ENCODE data around the gene CD1B. TPM values are rescaled to one million over a fixed set of nuclear protein-coding genes. Genes with fewer than 3 reads are reported as not detected.
"Not testable (repeated sequence)": the region's sequence is repeated elsewhere in the genome, so short reads cannot be mapped to it uniquely, and the experiment has no call there.

Gene CD1B
- total and polyA plus RNA-seq, 4 donors, result not detected

DNA sequence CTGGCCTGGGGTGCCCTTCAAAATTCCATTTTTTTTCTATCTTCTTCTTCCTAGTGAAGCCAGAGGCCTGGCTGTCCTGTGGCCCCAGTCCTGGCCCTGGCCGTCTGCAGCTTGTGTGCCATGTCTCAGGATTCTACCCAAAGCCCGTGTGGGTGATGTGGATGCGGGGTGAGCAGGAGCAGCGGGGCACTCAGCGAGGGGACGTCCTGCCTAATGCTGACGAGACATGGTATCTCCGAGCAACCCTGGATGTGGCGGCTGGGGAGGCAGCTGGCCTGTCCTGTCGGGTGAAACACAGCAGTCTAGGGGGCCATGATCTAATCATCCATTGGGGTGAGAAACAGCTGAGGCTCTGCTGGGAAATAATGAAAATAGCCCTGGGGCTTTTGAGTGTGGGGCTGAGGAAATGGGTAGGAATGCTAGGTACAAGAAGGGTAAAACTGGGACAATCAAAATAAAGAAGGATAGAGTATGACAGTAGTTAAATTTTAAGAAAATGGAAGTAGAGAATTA is 24.5 kb upstream of the CD1B start:
- DNase-seq (ENCODE audit: low read depth in 4 of 6, low spot score in 6 of 6), result no peak
- 86% methylated on average over 10 of the region's 10 CpGs for WGBS (ENCODE audit: insufficient coverage)
- H3K4me3 ChIP-seq (ENCODE audit: low read depth, low read length), result no peak overlapping the region
- no peak overlapping the region for H3K27ac ChIP-seq (ENCODE audit: low read depth, low read length)
- no peaks in the 10 kb centered on the region for H3K27me3 ChIP-seq (ENCODE audit: control insufficient read depth, insufficient read depth, low read length)
- no peaks in the 10 kb centered on the region for H3K36me3 ChIP-seq (ENCODE audit: control insufficient read depth, insufficient read depth, low read length)
- H3K9me3 ChIP-seq (ENCODE audit: control insufficient read depth, insufficient read depth, low read length), result no peaks in the 10 kb centered on the region
- no peaks in the 10 kb centered on the region for H3K4me1 ChIP-seq (ENCODE audit: control insufficient read depth, insufficient read depth, low read length)

GRCh38 chr1:158354255-158354654 is 22.9 kb upstream of the CD1B start:
- Histone ChIP-seq H3K4me1 (ENCODE audit: control insufficient read depth, insufficient read depth, low read length) (no peaks in the 10 kb centered on the region), H3K9me3 (ENCODE audit: control insufficient read depth, insufficient read depth, low read length) (no peaks in the 10 kb centered on the region), H3K27ac (ENCODE audit: low read depth, low read length) (no peak overlapping the region), H3K27me3 (ENCODE audit: control insufficient read depth, insufficient read depth, low read length) (no peaks in the 10 kb centered on the region), H3K36me3 (ENCODE audit: control insufficient read depth, insufficient read depth, low read length) (no peaks in the 10 kb centered on the region), H3K4me3 (ENCODE audit: low read depth, low read length) (no peak overlapping the region)
- no peak for DNase-seq (ENCODE audit: low read depth in 4 of 6, low spot score in 6 of 6)
- WGBS (ENCODE audit: insufficient coverage), result 70% methylated on average over 2 of the region's 2 CpGs

DNA sequence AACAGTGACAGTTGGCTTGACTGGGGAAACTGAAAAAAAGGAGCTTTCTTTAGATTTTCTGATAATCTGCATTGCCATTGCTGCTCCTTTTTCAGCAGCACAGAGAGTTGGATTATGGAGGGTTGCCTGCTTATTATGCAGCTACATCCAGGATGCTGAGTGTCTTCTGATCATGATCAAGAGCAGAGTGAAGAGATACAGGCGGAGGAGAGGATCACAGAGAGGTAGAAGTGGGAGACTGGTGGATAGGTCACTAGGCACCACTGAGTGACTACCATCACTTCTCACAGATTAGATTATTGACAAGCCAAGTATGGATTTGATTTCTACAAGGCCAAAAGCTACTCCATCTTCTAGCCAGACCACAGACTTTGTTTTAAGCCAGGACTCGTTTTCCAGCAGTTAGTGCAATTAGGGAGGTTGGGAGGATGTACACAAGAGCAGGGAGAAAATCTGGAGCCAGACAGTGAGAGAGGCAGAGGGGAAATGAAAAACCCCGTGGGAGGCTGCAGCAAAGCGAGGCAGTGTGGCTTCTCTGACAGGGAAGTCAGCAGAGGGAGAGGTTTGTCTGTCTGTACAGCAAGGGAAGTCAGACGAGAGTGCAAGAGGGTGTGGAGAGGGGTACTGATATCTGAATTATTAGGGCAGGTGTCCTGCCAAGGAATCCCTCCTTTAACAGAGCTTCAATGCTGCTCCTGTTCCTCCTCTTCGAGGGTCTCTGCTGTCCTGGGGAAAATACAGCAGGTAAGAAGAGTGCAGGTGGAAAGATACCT is 22.2 kb upstream of the CD1B start, which contains the start of gene CD1E:
CD1E (plus strand) TSS at position 592 of the 773 bp plus-strand sequence; CDS start at position 687, 95 bp downstream.
- Histone ChIP-seq H3K27ac (ENCODE audit: low read depth, low read length) (no peak within 1 kb of the TSS), H3K27me3 (ENCODE audit: control insufficient read depth, insufficient read depth, low read length) (no peaks in the 10 kb centered on the region), H3K36me3 (ENCODE audit: control insufficient read depth, insufficient read depth, low read length) (no peaks in the 10 kb centered on the region), H3K4me1 (ENCODE audit: control insufficient read depth, insufficient read depth, low read length) (no peaks in the 10 kb centered on the region), H3K9me3 (ENCODE audit: control insufficient read depth, insufficient read depth, low read length) (no peaks in the 10 kb centered on the region), H3K4me3 (ENCODE audit: low read depth, low read length) (no peak within 1 kb of the TSS)
- 42% methylated on average over 3 of the region's 6 CpGs for WGBS (ENCODE audit: insufficient coverage)
- DNase-seq (ENCODE audit: low read depth in 4 of 6, low spot score in 6 of 6), result no peak

GRCh38 chr1:158348946-158349345 is 17.6 kb upstream of the CD1B start:
- H3K4me1 ChIP-seq (ENCODE audit: control insufficient read depth, insufficient read depth, low read length); DNase-seq (ENCODE audit: low read depth in 4 of 6, low spot score in 6 of 6); H3K27me3 ChIP-seq (ENCODE audit: control insufficient read depth, insufficient read depth, low read length); H3K9me3 ChIP-seq (ENCODE audit: control insufficient read depth, insufficient read depth, low read length); H3K27ac ChIP-seq (ENCODE audit: low read depth, low read length); H3K36me3 ChIP-seq (ENCODE audit: control insufficient read depth, insufficient read depth, low read length); H3K4me3 ChIP-seq (ENCODE audit: low read depth, low read length): not testable (repeated sequence)
- 96% methylated on average over 17 of the region's 24 CpGs for WGBS (ENCODE audit: insufficient coverage)

DNA sequence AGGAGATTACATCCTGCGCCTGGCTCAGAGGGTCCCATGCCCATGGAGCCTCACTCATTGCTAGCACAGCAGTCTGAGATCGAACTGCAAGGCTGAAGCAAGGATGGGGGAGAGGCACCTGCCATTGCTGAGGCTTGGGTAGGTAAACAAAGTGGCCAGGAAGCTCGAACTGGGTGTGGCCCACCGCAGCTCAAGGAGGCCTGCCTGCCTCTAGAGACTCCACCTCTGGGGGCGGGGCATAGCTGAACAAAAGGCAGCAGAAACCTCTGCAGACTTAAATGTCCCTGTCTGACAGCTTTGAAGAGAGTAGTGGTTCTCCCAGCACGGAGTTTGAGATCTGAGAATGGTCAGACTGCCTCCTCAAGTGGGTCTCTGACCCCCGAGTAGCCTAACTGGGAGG is 5.1 kb upstream of the CD1B start:
- 86% methylated on average over 6 of the region's 7 CpGs for WGBS (ENCODE audit: insufficient coverage)
- not testable (repeated sequence) for H3K4me1 ChIP-seq (ENCODE audit: control insufficient read depth, insufficient read depth, low read length); H3K27me3 ChIP-seq (ENCODE audit: control insufficient read depth, insufficient read depth, low read length); H3K4me3 ChIP-seq (ENCODE audit: low read depth, low read length); H3K27ac ChIP-seq (ENCODE audit: low read depth, low read length); DNase-seq (ENCODE audit: low read depth in 4 of 6, low spot score in 6 of 6); H3K36me3 ChIP-seq (ENCODE audit: control insufficient read depth, insufficient read depth, low read length); H3K9me3 ChIP-seq (ENCODE audit: control insufficient read depth, insufficient read depth, low read length)

DNA sequence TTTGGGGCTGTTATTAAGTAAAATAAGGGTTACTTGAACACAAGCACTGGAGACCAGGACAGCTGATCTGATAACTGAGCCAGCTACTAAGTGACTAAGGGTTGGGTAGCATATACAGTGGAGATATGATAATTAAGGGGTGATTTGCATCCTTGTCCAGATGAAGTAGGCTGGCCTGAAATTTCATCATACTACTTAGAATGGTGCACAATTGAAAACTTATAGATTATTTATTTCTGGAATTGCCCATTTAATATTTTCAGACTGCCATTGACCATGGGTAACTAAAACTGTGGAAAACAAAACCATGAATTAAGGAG is 3.8 kb upstream of the CD1B start:
- Histone ChIP-seq H3K36me3 (ENCODE audit: control insufficient read depth, insufficient read depth, low read length) (no peaks in the 10 kb centered on the region), H3K27ac (ENCODE audit: low read depth, low read length) (no peak overlapping the region), H3K9me3 (ENCODE audit: control insufficient read depth, insufficient read depth, low read length) (no peaks in the 10 kb centered on the region), H3K27me3 (ENCODE audit: control insufficient read depth, insufficient read depth, low read length) (no peaks in the 10 kb centered on the region), H3K4me3 (ENCODE audit: low read depth, low read length) (no peak overlapping the region), H3K4me1 (ENCODE audit: control insufficient read depth, insufficient read depth, low read length) (no peaks in the 10 kb centered on the region)
- no peak for DNase-seq (ENCODE audit: low read depth in 4 of 6, low spot score in 6 of 6)

DNA sequence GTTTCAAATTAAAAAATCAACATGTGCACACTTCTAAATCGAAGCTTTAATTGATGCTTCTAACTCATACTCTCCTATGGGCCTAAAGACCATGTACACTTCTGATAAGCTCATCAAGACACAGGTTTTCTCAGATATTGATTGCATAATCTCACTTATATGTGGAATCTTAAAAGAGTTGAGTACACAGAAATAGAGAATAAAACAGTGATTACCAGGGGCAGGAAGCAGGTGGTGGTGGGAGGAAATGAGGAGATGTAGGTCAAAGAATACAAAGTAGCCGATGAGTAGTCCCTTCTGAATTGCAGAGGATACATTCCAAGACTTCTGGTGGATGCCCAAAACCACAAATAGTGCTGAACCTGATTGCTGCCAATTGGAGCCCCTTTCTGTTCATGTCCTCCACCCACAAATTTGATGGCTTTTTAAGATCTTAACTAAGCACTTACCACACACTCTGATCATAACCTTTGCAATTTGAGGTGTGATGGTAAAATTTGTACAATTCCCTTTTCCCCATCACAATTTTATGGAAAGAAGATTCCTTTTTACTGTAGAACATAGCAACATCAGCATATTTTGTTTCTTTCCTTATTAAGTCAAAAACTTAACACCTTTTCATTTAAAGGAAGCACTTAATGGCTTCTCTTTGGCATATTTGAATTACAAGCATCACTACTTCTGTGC is 3.3 kb upstream of the CD1B start:
- H3K27me3 ChIP-seq (ENCODE audit: control insufficient read depth, insufficient read depth, low read length), result no peaks in the 10 kb centered on the region
- DNase-seq (ENCODE audit: low read depth in 4 of 6, low spot score in 6 of 6), result no peak
- no peaks in the 10 kb centered on the region for H3K9me3 ChIP-seq (ENCODE audit: control insufficient read depth, insufficient read depth, low read length)
- 80% methylated on average over 1 of the region's 2 CpGs for WGBS (ENCODE audit: insufficient coverage)
- no peak overlapping the region for H3K4me3 ChIP-seq (ENCODE audit: low read depth, low read length)
- H3K27ac ChIP-seq (ENCODE audit: low read depth, low read length), result no peak overlapping the region
- H3K4me1 ChIP-seq (ENCODE audit: control insufficient read depth, insufficient read depth, low read length), result no peaks in the 10 kb centered on the region
- H3K36me3 ChIP-seq (ENCODE audit: control insufficient read depth, insufficient read depth, low read length), result no peaks in the 10 kb centered on the region

- no peaks in the 10 kb centered on the region for H3K27me3 ChIP-seq (ENCODE audit: control insufficient read depth, insufficient read depth, low read length)
- no peak for DNase-seq (ENCODE audit: low read depth in 4 of 6, low spot score in 6 of 6)
- no peak overlapping the region for H3K27ac ChIP-seq (ENCODE audit: low read depth, low read length)
- no peaks in the 10 kb centered on the region for H3K4me1 ChIP-seq (ENCODE audit: control insufficient read depth, insufficient read depth, low read length)
- H3K9me3 ChIP-seq (ENCODE audit: control insufficient read depth, insufficient read depth, low read length), result no peaks in the 10 kb centered on the region
- H3K36me3 ChIP-seq (ENCODE audit: control insufficient read depth, insufficient read depth, low read length), result no peaks in the 10 kb centered on the region
- WGBS (ENCODE audit: insufficient coverage), result no CpG with 5 or more reads among the region's 8 CpGs
- no peak overlapping the region for H3K4me3 ChIP-seq (ENCODE audit: low read depth, low read length)
Observed at GRCh38 chr1:158333405-158334155, 2.2 kb upstream of the CD1B start.

- no peak for DNase-seq (ENCODE audit: low read depth in 4 of 6, low spot score in 6 of 6)
- Histone ChIP-seq H3K4me3 (ENCODE audit: low read depth, low read length) (no peak overlapping the region), H3K9me3 (ENCODE audit: control insufficient read depth, insufficient read depth, low read length) (no peaks in the 10 kb centered on the region), H3K27me3 (ENCODE audit: control insufficient read depth, insufficient read depth, low read length) (no peaks in the 10 kb centered on the region), H3K36me3 (ENCODE audit: control insufficient read depth, insufficient read depth, low read length) (no peaks in the 10 kb centered on the region), H3K4me1 (ENCODE audit: control insufficient read depth, insufficient read depth, low read length) (no peaks in the 10 kb centered on the region), H3K27ac (ENCODE audit: low read depth, low read length) (no peak overlapping the region)
- WGBS (ENCODE audit: insufficient coverage), result 91% methylated on average over 1 of the region's 1 CpG
Observed at GRCh38 chr1:158331106-158331425, 265 bp downstream of the CD1B start.

Measured in spinal cord (tissue), 10 donors.